ENCODE data around the gene MROH2B.
"Not testable (repeated sequence)": the region's sequence is repeated elsewhere in the genome, so short reads cannot be mapped to it uniquely, and the experiment has no call there.

MROH2B gene

DNA sequence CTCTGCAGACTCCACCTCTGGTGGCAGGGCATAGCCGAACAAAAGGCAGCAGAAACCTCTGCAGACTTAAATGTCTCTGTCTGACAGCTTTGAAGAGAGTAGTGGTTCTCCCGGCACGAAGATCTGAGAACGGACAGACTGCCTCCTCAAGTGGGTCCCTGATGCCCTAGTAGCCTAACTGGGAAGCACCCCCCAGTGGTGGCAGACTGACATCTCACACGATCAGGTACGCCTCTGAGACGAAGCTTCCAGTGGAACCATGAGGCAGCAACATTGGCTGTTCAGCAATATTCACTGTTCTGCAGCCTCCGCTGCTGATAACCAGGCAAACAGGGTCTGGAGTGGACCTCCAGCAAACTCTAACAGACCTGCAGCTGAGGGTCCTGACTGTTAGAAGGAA lies 48.5 kb downstream of the MROH2B start:
- not testable (repeated sequence) for DNase-seq (ENCODE audit: low spot score)

DNA sequence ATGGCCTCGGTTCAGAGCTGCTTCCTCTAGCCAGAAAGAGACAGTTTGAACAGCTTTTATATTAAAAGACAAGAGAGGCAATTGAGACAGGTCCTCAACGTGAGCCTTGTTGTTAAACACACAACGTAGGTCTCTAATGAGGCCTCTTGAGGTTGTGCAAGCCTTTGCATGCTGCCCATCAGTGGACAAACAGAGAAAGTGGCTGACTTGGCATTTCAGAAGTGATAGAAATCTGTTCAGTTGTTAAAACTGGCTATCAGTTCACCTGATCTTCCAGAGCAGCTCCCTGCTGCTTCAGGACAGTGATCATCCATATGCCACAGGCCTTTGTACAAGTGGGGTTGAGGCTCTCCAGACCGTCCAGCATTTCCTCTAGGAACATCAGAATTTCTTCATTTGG lies 58.8 kb downstream of the MROH2B start:
- no peak for DNase-seq (ENCODE audit: low spot score)

GRCh38 chr5:41010572-41010971 lies 60.6 kb downstream of the MROH2B start:
- DNase-seq (ENCODE audit: low spot score) = no peak

DNA sequence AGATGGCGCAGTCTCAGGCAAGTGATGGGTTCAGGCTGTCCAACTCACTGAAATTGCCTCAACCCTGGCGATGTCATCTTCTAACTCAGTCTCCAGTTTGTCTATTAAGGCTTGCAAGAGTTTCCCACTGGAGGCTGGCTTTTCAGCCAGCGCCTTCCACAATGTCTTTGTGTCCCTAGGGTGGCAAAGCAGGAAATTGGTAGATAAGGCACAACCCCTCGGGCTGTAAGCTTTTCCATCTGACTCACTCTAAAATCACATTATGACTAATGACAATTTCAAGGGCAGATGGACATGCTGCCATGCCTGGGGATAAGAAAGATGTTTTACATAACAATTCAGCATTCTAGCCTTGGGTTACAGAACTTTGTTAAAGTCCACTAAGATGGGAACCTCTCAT lies 61.9 kb downstream of the MROH2B start:
- DNase-seq (ENCODE audit: low spot score) = no peak

DNA sequence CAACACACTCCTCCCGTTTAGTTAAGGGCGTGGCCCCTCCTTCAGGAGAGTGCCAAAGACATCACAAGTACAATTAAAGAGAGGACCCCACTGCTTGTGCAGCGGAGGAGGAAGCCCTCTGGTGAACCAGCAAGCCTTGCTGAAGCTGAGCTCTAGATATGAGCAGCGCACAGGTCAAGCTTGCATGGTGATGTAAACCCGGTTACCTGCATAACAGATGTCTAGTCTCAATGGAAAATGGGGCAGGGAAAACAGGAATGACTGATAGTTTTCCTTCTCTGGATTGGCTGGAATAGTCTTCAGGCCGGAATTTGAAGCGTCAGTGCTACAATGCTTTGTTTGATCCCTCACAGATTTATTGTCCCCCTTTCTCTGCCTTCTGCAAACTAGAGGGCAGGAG lies 66.2 kb downstream of the MROH2B start:
- no peak for DNase-seq (ENCODE audit: low spot score)

GRCh38 chr5:41003670-41004376 lies 67.3 kb downstream of the MROH2B start:
- no peak for DNase-seq (ENCODE audit: low spot score)

- DNase-seq (ENCODE audit: low spot score) = no peak
Observed at GRCh38 chr5:40999966-41000365, 71.2 kb downstream of the MROH2B start.

- DNase-seq (ENCODE audit: low spot score) = no peak
Observed at GRCh38 chr5:40999142-40999541, 72.0 kb downstream of the MROH2B start.

GRCh38 chr5:40995801-40996586 lies 75.1 kb downstream of the MROH2B start:
- no peak for DNase-seq (ENCODE audit: low spot score)

GRCh38 chr5:40991981-40992559 lies 79.1 kb downstream of the MROH2B start:
- DNase-seq (ENCODE audit: low spot score) = no peak

DNA sequence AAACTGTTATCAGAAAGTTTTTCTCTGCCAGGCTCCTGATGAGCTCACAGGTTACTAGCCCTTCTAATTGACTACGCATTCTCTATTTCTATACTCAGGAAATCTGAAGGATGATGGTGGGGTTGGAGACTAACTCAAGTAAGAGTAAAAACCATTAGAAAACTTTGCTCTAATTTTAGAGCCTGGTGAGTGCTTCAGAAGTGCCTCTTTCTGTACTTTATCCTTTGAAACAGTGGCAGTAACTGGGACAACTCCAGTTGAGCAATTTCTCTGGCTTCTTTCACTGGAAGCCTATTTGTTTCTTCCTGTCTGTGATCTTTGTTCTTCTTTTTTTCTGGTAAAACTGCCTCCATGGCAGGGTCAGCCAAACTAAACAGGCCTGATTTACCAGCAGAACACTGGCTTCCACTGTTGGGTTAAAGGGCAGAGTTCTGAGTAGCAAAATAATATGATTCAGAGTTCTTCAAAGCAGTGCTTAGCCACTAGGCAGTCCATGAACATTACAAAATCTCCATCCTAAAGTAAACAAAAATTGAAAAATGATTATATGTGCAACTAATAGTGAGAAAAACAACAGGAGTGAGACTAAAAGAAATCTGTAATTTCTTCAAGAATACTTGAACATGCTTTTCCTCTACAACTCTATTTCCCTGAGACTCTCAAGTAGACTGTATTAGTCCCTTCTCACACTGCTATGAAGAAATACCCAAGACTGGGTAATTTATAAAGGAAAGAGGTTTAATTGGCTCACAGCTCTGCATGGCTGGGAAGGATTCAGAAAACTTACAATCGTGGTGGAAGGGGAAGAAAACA lies 79.8 kb downstream of the MROH2B start:
- DNase-seq (ENCODE audit: low spot score) = no peak

GRCh38 chr5:40988746-40989510 lies 82.2 kb downstream of the MROH2B start:
- DNase-seq (ENCODE audit: low spot score) = no peak

DNA sequence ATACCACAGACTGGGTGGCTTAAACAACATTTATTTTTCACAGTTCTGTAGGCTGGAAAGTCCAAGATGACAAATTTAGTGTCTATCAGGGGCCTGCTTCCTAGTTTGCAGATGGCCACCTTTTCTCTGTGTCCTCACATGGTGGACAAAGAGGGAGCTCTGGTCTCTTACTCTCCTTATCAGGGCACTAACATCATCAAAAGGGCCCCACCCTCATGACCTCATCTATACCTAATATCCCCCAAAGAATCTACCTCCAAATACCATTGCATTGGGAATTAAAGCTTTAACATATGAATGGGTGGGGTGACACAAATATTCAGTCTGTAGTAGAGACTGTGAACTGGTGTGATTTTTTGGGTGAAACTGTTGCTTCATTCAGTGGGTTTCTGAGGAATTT lies 83.8 kb downstream of the MROH2B start:
- DNase-seq (ENCODE audit: low spot score) = no peak

GRCh38 chr5:40986666-40987065 lies 84.5 kb downstream of the MROH2B start:
- no peak for DNase-seq (ENCODE audit: low spot score)

GRCh38 chr5:40985501-40985900 lies 85.6 kb downstream of the MROH2B start:
- DNase-seq (ENCODE audit: low spot score) = no peak

GRCh38 chr5:40984884-40985283 lies 86.3 kb downstream of the MROH2B start:
- DNase-seq (ENCODE audit: low spot score) = no peak

GRCh38 chr5:40983781-40984180 lies 87.4 kb downstream of the MROH2B start:
- no peak for DNase-seq (ENCODE audit: low spot score)

DNA sequence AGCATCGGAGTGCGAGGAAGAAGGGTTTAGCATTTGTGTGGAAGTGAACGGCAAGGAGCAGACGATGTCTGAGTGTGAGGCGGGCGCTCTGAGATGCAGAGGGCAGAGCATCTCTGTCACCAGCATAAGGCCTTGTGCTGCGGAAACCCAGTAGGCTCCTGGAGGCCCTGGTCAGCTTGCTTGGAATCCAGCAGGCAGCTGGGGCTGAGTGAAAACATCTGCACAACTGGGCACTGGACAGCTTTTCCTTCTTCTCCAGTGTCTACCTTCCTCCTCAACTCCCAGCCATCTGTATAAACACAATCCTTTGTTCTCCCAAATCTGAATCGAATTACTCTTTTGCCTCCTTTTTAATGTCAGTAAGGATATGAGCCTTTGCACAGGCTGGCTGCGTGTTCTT lies 89.7 kb downstream of the MROH2B start:
- DNase-seq (ENCODE audit: low spot score) = no peak

DNA sequence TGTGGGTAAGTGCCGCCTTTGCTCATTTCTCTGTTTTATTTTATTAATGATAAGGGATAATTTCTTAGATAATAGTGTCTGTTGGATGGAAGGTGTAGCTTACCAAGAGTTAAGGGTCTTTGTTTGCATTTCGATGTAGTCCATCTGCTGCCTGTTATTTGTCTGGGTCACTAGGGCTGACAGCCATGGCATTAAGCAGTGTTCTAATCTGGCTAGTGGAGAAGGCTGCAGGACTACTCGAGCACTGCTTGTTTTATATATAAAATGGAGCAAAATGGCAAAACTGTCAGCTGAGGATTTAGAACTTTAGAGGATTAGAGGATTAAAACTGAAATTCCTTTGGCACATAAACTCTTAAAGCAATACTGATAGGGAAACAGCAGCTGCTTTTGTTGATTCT lies 94.3 kb downstream of the MROH2B start:
- no peak for DNase-seq (ENCODE audit: low spot score)

DNA sequence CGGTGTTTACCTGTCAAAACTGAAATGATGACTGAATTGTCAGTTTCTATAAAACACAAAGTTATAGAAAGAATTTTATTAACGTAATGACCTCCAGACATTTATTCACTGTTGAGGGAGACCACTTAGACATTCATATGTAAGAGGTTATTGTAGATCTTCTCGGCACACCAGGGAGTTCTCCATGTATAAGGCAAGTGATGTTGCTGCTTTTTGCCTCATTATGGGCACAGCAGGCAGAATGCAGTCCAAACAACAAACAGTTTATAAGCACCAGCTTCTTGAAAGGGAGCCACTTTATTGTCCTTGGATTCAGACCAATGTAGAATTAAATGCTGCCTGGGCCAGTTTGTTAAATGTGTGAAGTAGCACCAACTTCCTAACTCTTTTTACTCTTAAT lies 95.1 kb downstream of the MROH2B start:
- DNase-seq (ENCODE audit: low spot score) = no peak

- DNase-seq (ENCODE audit: low spot score) = no peak
Observed at GRCh38 chr5:40973364-40974004, 97.7 kb downstream of the MROH2B start.
